ENCODE data around the gene LLGL2.

The LLGL2 gene

DNA sequence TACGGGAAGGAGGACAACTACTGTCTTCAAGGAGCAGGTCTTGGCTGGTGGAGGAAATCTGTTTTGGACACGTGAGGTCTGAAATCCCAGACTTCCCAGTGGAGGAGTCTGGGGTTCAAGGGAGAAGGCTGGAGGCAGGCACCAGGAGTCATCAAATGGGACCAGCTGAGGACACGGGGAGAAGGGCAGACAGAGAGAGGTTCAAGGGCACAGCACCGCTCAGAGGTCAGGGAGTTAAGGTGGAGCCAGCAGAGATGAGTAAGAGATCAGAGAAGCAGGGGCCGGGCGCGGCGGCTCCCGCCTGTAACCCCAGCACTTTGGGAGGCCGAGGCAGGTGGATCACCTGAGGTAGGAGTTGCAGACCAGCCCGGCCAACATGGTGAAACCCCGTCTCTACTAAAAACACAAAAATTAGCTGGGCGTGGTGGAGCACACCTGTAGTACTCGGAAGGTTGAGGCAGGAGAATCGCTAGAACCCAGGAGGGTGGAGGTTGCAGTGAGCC, 97.3 kb downstream of the LLGL2 start:
- TF ChIP-seq, protein P1, sequence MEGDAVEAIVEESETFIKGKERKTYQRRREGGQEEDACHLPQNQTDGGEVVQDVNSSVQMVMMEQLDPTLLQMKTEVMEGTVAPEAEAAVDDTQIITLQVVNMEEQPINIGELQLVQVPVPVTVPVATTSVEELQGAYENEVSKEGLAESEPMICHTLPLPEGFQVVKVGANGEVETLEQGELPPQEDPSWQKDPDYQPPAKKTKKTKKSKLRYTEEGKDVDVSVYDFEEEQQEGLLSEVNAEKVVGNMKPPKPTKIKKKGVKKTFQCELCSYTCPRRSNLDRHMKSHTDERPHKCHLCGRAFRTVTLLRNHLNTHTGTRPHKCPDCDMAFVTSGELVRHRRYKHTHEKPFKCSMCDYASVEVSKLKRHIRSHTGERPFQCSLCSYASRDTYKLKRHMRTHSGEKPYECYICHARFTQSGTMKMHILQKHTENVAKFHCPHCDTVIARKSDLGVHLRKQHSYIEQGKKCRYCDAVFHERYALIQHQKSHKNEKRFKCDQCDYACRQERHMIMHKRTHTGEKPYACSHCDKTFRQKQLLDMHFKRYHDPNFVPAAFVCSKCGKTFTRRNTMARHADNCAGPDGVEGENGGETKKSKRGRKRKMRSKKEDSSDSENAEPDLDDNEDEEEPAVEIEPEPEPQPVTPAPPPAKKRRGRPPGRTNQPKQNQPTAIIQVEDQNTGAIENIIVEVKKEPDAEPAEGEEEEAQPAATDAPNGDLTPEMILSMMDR (conservative IDR thresholded peaks at IDR 0.05; ENCODE audit: control insufficient read depth, insufficient read depth, low read depth, low read length): no peak
- no peak for DNase-seq (ENCODE audit: low read depth)
- no peak overlapping the region for H3K4me3 ChIP-seq (ENCODE audit: control insufficient read depth, low read depth, low read length)

DNA sequence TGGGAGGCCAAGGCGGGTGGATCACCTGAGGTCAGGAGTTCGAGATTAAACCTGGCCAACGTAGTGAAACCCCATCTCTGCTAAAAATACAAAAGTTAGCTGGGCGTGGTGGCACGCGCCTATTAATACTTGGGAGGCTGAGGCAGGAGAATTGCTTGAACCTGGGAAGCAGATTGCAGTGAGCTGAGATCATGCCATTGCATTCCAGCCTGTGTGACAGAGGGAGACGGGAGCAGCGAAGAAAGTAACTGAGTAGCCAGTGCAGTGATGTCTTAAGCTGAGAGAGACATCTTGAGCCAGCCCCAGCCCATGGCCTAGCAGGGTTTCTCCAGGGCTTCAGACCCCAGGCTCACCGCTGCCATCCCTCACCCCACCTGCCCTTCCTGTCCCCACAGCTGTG, 97.9 kb downstream of the LLGL2 start:
- TF ChIP-seq, protein P1 (conservative IDR thresholded peaks at IDR 0.05; ENCODE audit: control insufficient read depth, insufficient read depth, low read depth, low read length): no peak
- no peak overlapping the region for H3K4me3 ChIP-seq (ENCODE audit: control insufficient read depth, low read depth, low read length)
- DNase-seq (ENCODE audit: low read depth): no peak

DNA sequence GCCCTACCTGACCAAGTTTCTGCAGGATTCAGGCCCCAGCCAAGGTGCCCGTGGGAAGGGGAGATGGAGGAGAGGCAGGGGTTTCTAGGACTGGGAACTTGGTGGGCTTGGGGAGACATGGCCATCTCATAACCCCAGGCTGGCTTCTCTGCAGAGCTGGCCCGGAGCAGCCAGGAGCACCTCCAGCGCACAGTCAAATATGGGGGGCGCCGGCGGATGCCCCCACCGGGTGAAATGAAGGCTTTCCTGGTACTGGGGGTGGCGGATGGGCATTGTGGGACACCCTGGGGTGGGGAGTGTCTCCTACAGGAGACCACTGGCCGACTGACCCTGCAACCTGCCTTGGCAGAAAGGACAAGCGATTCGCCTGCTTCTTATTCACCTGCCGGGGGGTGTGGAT, 98.5 kb downstream of the LLGL2 start:
- TF ChIP-seq, protein P1 (conservative IDR thresholded peaks at IDR 0.05; ENCODE audit: control insufficient read depth, insufficient read depth, low read depth, low read length): no peak
- no peak for DNase-seq (ENCODE audit: low read depth)
- H3K4me3 ChIP-seq (ENCODE audit: control insufficient read depth, low read depth, low read length): no peak overlapping the region
